Measurements from ENCODE around the gene CMTM5. TPM values are rescaled to one million over a fixed set of nuclear protein-coding genes. Genes with fewer than 3 reads are reported as not detected.
"Not testable (repeated sequence)": the region's sequence is repeated elsewhere in the genome, so short reads cannot be mapped to it uniquely, and the experiment has no call there.

Gene CMTM5
- total RNA-seq, 1 donor from 2014 or later = not detected

DNA sequence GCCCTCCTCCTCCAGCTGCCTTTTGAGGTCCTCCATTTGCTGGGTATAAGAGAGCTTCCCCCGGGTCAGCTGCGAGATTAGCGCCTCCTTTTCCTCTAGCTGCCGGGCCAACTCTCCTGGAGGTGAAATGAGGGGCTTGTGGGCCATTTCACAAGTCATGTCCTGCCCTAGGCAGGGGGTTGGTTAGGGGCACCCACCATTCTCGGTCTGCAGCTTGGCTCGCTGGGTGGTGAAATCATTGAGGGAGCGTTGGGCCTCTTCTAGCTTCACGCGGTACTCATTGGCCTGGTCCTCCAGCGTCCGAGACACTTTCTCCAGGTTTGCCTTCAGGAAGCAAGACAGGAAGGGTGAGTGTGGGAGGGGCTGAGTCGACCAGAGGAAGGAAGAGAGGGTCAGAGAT is 12.6 kb downstream of the CMTM5 start:
- intact Hi-C loops (cut with DNase I) = no loop called here
- no peak overlapping the region for H3K27ac ChIP-seq
- no peaks in the 10 kb centered on the region for H3K27me3 ChIP-seq
- no peaks in the 10 kb centered on the region for H3K9me3 ChIP-seq
- no peaks in the 10 kb centered on the region for H3K36me3 ChIP-seq
- H3K4me3 ChIP-seq = no peak overlapping the region
- no peak for DNase-seq (ENCODE audit: extremely low spot score in 2 of 2)
- TF ChIP-seq, protein P1, sequence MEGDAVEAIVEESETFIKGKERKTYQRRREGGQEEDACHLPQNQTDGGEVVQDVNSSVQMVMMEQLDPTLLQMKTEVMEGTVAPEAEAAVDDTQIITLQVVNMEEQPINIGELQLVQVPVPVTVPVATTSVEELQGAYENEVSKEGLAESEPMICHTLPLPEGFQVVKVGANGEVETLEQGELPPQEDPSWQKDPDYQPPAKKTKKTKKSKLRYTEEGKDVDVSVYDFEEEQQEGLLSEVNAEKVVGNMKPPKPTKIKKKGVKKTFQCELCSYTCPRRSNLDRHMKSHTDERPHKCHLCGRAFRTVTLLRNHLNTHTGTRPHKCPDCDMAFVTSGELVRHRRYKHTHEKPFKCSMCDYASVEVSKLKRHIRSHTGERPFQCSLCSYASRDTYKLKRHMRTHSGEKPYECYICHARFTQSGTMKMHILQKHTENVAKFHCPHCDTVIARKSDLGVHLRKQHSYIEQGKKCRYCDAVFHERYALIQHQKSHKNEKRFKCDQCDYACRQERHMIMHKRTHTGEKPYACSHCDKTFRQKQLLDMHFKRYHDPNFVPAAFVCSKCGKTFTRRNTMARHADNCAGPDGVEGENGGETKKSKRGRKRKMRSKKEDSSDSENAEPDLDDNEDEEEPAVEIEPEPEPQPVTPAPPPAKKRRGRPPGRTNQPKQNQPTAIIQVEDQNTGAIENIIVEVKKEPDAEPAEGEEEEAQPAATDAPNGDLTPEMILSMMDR (IDR thresholded peaks at IDR 0.05) = no peak
- TF ChIP-seq POLR2A (IDR thresholded peaks at IDR 0.05) = no peak
- TF ChIP-seq POLR2AphosphoS5 (IDR thresholded peaks at IDR 0.05; ENCODE audit: insufficient read depth in 1 of 2, low read depth in 1 of 2) = no peak
- H3K4me1 ChIP-seq = no peaks in the 10 kb centered on the region

DNA sequence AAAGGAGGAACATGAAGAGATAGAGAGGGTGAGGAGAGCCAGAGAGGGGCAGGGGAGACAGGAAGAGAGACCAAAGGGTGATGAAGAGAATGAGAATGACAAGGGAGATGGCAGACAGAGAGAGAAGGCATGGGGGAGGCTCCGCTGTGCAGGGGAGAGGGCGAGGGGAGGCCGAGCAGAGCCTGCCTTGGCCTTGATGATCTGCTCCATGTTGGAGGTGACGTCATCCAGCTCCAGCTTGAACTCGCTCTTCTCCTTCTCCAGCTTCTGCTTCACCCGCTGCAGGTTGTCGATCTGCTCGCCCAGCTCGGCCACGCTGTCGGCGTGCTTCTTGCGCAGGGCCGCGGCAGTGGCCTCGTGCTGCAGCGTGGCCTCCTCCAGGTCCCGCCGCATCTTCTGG is 13.0 kb downstream of the CMTM5 start:
- H3K9me3 ChIP-seq; DNase-seq (ENCODE audit: extremely low spot score in 2 of 2); intact Hi-C loops (cut with DNase I); H3K4me1 ChIP-seq; H3K27ac ChIP-seq; H3K4me3 ChIP-seq; H3K36me3 ChIP-seq; H3K27me3 ChIP-seq: not testable (repeated sequence)

DNA sequence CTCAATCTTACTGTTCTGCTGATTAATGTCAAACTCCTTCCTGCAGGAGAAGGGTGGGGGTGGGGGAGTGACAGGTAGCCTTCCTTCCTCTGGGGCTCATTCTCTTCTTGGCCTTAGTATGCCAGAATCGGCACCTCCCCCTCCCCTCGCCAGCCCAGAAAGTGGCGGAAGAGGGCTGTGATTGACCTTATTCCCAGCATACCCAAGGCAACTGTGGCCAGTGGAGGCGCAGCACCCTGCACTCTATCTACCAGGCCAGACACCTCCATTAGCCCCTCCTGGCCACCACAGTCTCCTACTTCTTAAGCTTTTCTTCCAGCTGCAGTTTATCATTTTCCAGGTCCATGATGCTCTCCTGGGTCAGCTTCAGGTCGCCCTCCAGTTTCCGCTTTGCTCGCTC is 15.8 kb downstream of the CMTM5 start:
- H3K27ac ChIP-seq = no peak overlapping the region
- H3K36me3 ChIP-seq = no peaks in the 10 kb centered on the region
- H3K4me3 ChIP-seq = no peak overlapping the region
- no peaks in the 10 kb centered on the region for H3K4me1 ChIP-seq
- H3K27me3 ChIP-seq = no peaks in the 10 kb centered on the region
- no peaks in the 10 kb centered on the region for H3K9me3 ChIP-seq
- intact Hi-C loops (cut with DNase I) = no loop called here
- TF ChIP-seq POLR2AphosphoS5 (IDR thresholded peaks at IDR 0.05; ENCODE audit: insufficient read depth in 1 of 2, low read depth in 1 of 2) (no peak), POLR2A (IDR thresholded peaks at IDR 0.05) (no peak)
- TF ChIP-seq, protein P1 (IDR thresholded peaks at IDR 0.05) = no peak
- DNase-seq (ENCODE audit: extremely low spot score in 2 of 2) = no peak

DNA sequence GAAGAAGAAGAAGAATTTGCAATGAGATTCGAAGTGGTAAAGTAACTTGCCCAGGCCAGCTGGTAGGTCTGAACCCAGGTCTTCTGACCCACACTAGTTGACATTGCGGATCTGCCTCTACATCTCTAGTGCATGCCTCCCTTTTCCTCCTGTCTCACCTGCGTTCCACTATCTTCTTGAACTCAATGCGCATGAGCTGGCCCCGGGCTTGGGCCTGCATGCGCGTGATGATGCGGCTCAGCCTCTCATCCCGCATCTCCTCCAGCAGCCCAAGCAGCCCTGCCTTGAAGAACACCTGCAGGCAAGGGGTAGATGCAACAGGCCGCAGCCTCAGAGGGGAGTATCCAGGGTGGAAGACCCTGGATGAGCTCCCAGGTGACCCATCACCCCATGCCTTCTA is 19.3 kb downstream of the CMTM5 start:
- H3K4me3 ChIP-seq = no peak overlapping the region
- H3K27me3 ChIP-seq = no peaks in the 10 kb centered on the region
- no peaks in the 10 kb centered on the region for H3K4me1 ChIP-seq
- no peaks in the 10 kb centered on the region for H3K9me3 ChIP-seq
- H3K27ac ChIP-seq = no peak overlapping the region
- DNase-seq (ENCODE audit: extremely low spot score in 2 of 2) = no peak
- TF ChIP-seq, protein P1 (IDR thresholded peaks at IDR 0.05) = no peak
- no peak for TF ChIP-seq POLR2A (IDR thresholded peaks at IDR 0.05)
- no peak for TF ChIP-seq POLR2AphosphoS5 (IDR thresholded peaks at IDR 0.05; ENCODE audit: insufficient read depth in 1 of 2, low read depth in 1 of 2)
- intact Hi-C loops (cut with DNase I) = no loop called here
- H3K36me3 ChIP-seq = no peaks in the 10 kb centered on the region

DNA sequence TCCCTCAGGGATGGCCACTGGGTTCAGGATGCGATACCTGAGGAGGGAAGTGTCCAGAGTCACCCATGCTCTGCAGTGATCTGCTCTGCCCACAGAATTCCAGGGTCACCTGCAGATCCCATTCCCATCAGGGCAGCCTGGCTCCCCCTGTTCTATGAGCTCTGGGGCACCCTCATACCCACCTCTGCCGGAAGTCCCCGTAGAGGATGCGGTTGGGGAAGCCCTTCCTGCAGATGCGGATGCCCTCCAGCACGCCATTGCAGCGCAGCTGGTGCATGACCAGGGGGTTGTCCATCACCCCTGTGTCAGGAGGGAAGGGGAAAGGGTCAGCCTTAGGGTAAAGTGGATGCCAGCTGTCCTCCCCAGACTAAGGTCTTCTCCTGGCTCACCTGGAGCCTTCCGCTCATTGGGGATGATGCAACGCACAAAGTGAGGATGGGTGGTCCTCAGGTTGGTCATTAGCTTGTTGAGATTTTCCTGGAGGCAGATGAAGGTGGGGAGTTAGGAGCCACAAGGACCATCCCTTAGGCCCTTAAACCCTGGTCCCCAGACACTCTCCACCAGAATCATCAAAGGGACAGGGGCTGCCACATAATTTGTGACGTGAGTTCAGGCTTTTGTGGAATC is 20.0 kb downstream of the CMTM5 start:
- TF ChIP-seq POLR2A (IDR thresholded peaks at IDR 0.05) (no peak), POLR2AphosphoS5 (IDR thresholded peaks at IDR 0.05; ENCODE audit: insufficient read depth in 1 of 2, low read depth in 1 of 2) (no peak)
- TF ChIP-seq, protein P1 (IDR thresholded peaks at IDR 0.05) = no peak
- intact Hi-C loops (cut with DNase I) = no loop called here
- H3K36me3 ChIP-seq = no peaks in the 10 kb centered on the region

More for the DNA sequence above, 20.0 kb downstream of the CMTM5 start:
- Histone ChIP-seq H3K27me3 (no peaks in the 10 kb centered on the region), H3K9me3 (no peaks in the 10 kb centered on the region), H3K4me1 (no peaks in the 10 kb centered on the region), H3K27ac (no peak overlapping the region), H3K4me3 (no peak overlapping the region)
- DNase-seq (ENCODE audit: extremely low spot score in 2 of 2) = no peak
